ENCODE data around the gene STK38L.

STK38L gene

DNA sequence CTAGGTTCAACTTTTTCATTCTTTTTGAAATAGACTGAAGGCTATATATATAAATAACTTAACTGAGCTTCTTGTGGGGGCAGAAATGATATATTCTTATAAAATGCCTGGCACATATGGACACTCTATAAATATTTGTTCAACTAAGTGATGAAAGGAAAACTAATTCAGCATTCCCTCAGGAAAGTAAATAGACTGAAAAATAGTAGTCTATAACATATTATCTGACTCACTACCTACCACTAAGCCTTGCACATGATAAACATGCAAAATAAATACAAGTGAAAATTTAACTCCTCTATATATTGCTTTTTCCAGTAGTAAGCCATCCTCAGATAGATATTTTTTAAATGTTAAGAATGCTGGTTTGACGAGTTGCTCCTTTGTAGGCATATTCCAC lies 72.9 kb downstream of the STK38L start:
- no peak for DNase-seq (ENCODE audit: low spot score)

DNA sequence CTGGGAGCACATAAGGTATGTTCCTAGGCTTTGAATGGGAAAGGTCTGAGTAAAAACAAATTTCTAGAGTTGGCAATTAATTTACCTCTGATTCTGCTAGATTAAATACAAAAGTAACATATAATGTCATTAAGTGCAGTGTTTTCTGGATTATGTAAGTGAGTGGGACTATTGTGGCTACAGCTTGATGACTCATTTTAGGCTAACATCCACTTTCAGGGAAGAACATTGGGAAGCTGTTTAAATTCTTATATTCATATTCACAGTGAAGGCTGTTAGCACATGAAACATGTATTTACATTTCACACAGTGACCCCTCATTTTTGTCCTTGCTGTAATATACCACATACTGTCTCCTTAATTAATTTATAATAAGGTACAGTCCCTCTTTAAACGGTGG lies 75.3 kb downstream of the STK38L start:
- DNase-seq (ENCODE audit: low spot score) = peak; percentile 29

DNA sequence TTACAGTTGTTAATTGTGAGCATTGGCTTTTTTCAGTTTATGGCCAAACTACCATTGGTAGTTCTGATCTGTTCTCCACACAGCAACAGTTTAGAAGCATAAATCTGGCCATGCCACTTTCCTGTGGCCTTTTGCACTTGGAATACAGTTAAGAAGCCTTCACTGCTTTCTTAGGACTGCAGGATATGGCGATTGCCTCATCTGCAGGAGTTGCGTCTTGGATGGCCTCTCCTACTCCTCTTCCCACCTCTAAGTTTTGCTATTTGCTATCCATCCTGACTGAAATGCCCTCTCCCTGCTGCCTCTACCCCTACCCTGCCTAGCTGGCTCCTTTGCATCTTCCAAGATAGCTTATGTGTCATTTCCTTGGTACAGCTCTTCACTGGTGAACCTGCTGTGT lies 75.8 kb downstream of the STK38L start:
- DNase-seq (ENCODE audit: low spot score) = no peak

DNA sequence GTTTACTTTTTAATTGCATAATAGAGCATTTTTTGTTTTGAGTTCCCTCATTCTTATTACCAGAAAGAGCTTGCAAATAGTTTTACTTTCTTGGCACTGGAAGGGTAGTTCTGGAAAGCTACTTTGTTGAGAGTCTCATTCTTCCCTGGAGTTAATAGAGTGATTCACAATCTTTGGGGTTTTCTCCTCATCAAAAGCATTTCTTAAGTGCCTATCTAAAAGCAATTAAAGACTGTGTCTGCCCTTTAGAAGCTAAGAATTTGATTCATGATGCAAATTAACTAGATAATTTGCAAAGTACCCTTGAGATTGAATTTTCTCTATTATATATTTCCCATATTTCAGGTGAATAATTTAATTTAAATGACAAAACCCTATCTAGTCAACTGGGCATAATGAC lies 80.4 kb downstream of the STK38L start:
- DNase-seq (ENCODE audit: low spot score) = no peak

DNA sequence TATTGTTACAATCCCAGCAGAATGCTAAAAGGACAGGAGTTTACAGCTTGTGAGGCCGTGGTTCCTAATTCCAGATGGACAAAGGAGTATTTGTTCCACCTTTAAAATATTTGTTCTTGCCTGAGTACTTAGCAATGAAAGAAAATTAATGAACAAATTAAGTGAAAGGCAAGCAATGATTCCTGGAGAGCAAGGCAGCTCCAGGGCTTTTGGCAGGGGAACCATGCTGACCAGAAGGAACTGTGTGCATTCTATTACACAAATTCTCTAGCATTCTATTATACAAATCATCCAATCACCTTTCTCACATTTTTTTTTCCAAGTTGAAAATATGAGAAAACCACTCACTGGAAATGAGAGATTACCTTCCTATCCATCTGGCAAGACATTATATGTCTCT lies 86.8 kb downstream of the STK38L start:
- DNase-seq (ENCODE audit: low spot score) = no peak

DNA sequence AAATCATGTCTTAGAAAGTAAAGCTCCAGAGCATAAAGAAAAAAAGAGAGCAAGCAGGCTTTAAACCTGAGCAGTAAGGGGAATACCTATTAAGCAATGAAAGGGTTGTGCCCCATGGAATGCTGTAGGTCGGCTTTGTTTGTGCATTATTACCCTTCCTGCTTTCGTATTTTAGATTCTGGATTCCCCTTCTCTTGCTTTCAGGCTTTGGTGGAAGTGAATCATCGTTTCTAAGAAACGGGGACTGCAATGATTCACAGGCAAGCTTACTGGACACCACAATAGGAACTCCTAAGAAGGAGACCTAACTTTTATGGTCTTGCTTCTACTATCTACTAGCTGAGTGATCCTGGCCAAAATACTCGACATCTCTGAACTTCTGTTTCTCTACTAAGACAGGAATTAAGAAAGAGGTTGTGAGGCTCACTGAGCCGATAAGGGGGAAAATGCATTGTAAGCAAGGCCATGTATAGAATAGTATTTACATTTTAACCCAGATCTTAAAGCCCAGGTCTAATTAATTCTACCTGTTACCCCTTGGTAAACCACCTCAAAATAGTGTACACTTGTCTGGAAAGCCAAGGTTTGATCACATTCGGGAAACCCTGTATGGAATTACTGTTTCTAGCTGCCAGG lies 87.3 kb downstream of the STK38L start:
- DNase-seq (ENCODE audit: low spot score) = peak; percentile 78

DNA sequence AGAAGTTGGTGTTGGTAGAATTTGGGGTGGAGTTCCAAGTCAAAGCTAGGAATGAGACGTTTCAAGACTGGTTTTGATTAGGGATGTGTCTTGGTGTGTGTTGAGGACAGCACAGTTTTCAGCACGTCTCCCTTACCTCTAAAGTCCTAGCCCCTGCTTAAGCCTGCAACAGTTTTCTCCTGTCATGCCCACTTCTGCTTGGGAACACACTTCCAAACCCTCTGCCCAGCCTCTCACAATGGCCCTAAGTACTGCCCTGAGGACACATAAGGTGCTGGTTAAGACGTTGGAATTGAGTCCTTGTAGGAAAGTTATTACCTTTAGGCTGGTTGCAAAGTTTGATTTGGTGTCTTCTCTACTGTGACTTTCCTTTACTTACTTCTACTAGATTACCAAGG lies 87.8 kb downstream of the STK38L start:
- DNase-seq (ENCODE audit: low spot score) = no peak

DNA sequence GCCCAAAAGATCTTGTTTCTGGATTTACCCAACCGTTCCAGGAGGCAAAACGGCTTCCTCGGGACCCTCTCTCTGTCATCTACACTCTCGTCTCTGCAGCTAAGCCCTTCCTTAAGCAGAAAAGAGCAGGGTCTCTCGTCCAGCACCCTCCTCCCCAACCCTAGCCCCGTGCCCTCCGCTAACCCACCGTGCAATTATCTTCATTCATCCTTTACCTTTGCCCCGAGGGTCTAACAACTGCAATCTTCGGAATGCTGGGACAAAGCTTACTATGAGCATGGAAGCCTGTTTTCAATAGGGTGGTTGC lies 88.3 kb downstream of the STK38L start:
- no peak for DNase-seq (ENCODE audit: low spot score)

DNA sequence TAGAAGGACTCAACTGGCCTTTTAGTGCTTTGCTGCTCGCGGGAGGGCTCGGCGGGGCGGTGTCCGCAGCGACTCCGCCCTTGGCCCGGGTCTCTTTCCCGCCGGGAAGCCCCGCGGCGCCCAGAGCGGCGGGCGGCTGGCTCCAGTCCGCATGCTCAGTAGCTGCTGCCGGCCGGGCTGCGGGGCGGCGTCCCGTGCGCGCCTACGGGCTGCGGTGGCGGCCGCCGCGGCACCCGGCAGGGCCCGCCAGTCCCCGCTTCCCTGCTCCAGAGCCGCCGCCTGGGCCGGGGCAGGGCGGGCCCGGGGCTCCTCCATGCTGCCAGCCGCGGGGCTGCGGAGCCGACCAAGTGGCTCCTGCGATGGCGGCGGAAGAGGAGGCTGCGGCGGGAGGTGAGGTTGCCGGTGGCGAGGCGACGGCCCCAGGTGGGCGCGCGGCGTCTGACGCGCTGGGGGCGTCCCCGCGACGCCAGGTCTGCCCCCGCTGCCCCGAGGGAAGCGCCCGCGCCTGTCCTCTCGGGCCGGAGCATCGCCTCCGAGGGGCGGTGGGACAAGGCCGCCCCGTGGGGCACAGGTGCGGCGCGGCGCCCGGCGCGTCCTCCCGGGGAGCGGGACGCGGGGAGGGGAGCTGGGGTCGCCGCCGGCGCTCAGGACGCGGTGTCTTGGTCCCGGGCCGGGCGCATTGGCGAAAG lies 88.8 kb downstream of the STK38L start, which contains the start of gene BMAL2:
BMAL2 (plus strand) TSS at position 123 of the 689 bp plus-strand sequence; CDS start at position 360, 237 bp downstream.
- DNase-seq (ENCODE audit: low spot score) = peak; percentile 52

DNA sequence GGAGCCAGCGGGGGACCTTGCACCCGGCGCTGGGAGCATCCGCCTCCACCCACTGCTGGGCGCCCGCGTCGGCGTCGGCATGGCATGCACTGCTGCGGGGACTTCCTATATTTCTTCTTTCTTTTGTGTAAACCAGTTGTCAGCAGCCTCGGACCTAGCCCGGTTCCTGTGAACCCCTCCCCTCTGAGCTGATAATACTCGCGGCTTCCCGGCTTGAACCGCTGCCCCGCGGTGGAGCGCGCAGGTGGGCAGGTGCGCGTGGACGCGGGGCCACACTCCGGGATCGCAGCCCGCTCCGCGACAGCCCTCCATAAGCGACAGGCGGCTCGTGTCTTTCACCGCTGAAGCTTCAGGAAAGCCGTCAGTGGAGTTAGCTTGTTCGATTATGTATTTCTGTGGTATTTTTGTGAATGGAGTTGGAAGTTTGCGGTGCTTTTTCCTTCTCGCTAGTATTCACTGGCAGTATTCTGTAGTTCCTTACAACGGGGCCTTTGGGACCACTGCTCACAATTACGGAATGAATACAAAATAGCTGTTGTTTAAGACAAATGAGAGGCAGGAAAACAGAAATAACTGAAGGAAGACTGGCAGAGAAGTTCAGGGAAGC lies 89.4 kb downstream of the STK38L start:
- no peak for DNase-seq (ENCODE audit: low spot score)

DNA sequence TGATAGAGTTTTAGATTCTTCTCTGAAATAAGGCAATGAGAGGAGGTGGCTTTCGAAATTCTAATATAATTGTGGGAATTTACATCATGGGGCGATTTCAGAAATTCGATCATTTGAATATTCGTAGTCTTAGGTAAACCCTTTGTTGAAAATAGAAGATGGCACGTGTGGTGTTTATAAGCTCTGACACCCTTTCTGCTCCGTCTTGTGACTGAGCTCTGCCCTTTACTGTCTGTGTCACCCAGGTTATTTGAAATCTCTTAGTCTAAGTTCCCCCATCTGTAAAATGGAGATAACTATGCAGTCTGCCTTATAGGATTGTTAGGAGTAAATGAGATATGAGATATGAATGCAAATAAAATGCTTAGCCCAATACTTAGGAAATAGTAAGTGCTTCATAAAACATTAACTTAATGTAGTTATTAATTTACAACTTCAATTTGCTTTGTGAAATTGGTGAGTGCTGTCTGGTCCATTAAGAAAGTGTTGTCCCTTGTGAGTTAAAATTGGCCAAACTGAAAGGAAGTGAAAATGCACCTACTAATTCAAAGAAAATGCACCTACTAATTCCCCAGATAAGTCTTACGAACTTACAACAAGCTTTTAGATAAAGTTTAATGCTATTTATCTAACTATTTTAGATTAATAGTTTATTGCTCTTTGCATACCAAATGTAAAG lies 90.1 kb downstream of the STK38L start:
- DNase-seq (ENCODE audit: low spot score) = no peak

DNA sequence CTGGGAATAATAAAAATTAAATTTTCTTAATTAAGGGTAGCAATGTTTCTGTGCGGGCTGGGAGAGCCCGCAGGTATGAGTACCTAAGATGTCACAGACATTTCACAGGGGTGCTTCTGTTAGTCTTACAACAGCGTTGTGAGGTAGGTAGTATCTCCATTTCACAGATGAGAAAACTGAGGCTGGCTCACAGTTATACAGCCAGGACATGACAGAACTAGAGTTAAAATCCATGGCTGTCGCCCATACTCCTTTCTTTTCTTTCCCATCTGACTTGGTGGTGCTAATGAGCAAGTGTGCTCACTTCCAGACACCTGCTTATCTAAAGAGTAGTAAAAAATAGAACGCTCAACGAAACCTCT lies 90.6 kb downstream of the STK38L start:
- no peak for DNase-seq (ENCODE audit: low spot score)

DNA sequence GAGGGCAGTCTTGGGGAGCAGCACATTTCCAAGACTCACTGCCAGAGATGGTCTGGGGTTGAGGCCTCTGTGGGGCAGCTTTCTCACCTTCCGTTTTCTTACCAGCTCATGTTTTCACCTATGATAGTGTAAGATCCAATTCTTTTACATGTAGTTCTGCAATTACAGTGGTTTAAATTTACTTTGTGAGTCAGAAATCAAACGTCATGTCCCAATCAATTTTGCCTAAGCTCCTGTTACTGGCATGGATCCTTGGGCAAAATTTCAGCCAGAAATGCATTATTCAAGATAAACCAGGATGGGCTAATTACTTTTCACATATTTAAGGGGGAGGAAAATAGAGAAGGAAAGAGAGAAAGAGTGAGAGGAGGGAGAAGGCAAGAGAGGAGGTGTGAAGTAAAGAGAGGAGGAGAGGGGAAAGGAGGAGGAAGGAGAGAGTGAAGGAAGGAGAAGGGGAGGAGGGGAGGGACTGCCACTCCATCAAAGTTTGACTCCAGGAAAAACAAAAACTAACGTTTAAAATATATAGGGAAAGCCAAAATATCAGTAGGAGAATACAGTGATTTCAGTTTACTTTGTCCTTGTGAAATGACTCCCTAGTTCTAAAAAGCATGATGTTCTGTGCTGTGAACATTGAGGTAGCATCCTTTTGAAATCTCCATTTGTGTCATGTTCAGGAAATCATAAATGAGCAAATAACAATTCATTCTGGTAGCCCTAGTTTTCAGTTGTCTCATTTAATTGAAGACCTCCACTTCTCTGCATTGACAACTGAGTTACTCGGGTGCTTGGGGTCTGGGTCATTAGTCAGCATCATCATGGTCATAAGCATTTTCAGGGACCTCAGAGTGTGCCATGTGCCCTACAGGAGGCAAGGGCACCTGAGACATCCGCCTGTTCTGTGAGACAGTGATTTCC lies 91.5 kb downstream of the STK38L start:
- no peak for DNase-seq (ENCODE audit: low spot score)

DNA sequence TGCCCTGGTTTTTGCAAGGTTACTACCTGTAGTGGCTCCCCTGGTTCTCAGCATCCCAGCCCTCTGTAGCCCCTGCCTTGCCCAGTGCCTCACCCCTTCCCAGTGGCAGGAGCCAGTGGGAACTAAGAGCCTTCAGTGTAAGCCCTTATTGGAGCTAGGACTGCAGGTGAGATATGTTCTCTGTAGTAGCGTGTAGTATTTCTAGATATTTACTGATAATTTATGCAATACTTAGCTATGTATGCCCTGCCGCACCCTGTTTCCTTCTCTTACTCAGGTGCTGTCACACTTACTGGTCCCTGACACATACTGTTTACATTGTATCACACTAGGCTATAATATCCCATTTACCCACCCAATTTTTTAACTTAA lies 92.2 kb downstream of the STK38L start:
- DNase-seq (ENCODE audit: low spot score) = no peak

DNA sequence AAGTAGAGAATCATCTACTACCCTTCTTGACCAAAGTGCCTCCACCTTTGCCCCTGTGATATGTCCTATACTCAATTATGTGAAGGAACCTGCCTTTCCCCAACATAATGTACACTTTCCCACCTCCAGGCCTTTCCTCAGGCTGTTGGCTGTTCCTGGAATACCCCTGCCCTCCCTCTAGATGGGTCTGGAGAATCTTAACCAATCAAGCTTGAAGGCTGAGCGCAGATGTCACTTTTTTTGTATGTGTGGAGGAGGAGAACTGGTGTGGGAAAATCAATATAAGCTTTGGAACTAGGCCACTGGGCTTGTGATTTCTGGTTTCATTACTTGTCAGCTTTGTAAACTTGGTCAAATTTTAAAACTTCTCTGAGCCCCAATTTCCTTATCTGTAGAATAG lies 93.3 kb downstream of the STK38L start:
- no peak for DNase-seq (ENCODE audit: low spot score)

DNA sequence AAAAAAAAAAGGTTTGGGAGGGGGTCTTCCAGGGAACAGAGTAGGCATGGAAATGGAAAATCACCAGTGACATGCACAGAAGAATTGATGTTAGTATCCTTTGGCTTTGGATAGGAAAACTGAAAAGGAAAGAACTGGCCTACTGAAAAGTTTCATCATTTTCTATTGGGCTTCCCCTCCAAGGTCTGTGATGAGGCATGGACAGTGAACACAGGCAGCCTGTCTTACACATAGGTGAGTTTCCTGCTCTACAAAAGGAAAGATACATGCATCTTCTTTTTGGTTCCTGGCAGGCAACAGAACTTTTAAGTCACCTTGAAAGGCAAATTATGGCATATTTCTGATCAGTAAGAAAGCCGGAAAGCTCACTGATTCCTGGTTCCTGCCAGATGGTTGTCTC lies 94.4 kb downstream of the STK38L start:
- no peak for DNase-seq (ENCODE audit: low spot score)

DNA sequence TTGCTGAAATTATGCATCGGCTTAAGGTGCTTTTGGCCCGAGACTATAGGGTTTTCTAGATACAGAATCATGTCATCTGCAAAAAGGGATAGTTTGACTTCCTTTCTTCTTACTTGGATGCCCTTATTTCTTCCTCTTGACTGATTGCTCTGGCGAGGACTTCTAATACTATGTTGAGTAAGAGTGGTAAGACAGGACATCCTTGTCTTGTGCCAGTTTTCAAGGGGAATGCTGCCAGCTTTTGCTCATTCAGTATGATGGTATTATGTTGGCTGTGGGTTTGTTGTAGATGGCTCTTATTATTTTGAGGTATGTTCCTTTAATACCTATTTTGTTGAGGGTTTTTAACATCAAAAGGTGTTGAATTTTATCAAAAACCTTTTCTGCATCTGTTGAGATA lies 96.9 kb downstream of the STK38L start:
- DNase-seq (ENCODE audit: low spot score) = no peak

DNA sequence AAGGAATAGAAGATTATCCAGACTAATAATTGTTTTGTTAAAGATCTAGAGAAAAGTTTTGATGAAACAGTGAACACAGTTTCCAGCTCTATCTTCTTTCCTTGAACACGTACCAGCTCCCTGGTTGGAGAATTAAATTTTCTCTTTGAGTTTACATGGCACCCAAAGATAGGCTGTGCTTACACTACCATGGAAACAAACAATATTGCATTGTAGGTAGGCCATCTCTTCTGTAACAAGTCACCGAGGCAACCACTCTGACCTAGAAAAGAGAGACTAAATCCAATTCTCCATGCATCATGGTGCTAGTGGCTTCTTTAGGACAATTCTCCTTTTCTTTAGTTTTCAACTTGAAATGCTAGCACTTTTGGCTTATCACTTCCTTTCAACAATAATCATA lies 98.5 kb downstream of the STK38L start:
- no peak for DNase-seq (ENCODE audit: low spot score)

DNA sequence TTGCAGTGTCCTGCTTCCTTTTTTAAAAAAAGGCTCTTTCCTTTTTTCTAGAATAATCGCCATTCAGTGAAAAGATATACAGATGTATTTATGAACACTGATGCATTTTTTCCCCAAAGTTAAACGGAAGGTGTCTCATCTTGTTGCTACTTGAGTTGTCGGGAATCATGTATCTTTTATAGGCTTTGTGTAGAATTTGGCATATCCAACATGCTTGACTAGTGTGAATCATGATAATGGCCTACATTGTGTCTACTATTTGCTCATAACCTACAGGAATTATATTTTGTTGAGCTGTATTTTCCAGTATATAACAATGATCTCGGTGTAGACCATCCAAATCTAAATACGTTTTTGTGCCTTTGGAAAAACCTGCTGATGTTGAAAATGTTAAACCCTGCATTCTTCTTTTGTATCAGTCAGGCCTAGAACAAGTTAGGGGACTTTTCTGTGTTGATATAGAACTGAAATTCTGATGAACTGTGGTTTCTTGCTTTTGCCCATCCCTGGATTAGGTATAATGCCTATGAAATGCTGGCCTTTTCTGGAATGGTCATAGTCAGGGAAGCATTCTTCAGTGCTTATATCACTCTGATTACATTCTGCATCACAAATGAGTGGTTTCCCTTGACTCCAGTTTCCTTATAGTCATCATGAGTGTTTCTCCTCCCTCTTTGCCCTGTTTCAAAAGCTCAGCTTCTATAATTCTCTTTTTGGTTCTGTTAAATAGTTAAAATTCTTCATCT lies 99.3 kb downstream of the STK38L start:
- DNase-seq (ENCODE audit: low spot score) = peak; percentile 79

DNA sequence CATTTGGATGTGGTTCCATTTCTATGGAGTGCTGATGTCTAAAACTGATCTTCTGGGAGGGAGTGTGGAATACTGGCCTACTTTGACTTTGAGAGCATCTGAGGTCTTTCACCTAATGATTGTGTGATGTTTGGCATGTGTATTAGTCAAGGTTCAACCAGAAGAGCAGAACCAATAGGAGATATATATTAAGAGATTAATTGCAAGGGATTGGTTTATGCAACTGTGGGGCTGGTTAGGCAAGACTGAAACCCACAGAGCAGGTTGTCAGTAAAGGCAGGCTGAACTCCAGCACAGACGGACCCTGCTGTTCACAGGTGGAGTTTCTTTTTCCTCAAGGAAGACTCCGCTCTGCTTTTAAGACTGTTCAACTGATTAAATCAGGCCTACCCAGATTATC lies 100.2 kb downstream of the STK38L start:
- no peak for DNase-seq (ENCODE audit: low spot score)

DNA sequence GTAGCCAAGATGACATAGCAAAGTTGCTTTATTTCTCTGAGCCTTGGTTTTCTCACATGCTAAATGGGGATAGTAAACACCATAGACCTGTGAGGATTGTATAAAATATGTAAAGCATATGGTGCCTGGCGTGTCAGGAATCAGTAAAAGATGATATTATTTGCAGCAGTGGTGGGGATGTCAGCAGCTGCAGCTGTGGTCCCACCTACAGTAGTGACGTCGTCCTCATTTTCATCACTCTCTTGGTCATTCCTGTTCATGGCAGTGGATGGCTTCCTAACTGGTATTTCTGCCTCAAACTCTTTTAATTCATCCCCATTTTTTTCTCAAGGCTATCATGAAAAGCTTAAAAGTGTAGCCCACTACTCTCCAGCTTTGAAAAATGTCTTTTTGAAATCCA lies 100.7 kb downstream of the STK38L start:
- DNase-seq (ENCODE audit: low spot score) = no peak

DNA sequence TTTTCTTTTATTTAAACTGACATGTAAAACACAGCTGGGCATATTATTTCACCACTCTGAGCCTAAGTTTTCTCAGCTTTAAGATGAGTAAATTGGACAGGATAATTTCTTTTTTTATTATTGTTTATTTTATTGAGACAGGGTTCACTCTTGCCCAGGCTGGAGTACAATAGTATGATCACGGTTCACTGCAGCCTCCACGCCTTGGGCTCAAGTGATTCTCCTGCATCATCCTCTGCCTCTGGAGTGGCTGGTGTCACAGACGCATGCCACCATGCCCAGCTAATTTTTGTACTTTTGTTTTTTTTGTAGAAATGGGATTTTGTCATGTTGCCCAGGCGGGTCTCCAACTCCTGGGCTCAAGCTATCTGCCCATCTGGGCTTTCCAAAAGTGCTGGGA lies 101.3 kb downstream of the STK38L start:
- no peak for DNase-seq (ENCODE audit: low spot score)
